ENCODE measurements around the gene DCTPP1.
"Not testable (repeated sequence)": the region's sequence is repeated elsewhere in the genome, so short reads cannot be mapped to it uniquely, and the experiment has no call there.

Gene DCTPP1

GRCh38 chr16:30409125-30410060 is 20.4 kb downstream of the DCTPP1 start:
- DNase-seq, result peak; percentile 88

GRCh38 chr16:30407804-30408534 is 21.9 kb downstream of the DCTPP1 start:
- DNase-seq, result no peak

GRCh38 chr16:30407102-30407803 is 22.6 kb downstream of the DCTPP1 start, which contains the start of gene ZNF771:
TSS of gene ZNF771 (plus strand) at chr16:30407606. CDS start at chr16:30408054, 448 bp downstream.
- peak; percentile 93 for DNase-seq

- DNase-seq, result no peak
Measured at GRCh38 chr16:30406795-30407101, 23.1 kb downstream of the DCTPP1 start.

GRCh38 chr16:30401768-30402425 is 27.9 kb downstream of the DCTPP1 start:
- no peak for DNase-seq

- no peak for DNase-seq
Measured at GRCh38 chr16:30399435-30400186, 30.2 kb downstream of the DCTPP1 start.

- DNase-seq, result peak; percentile 3
Measured at GRCh38 chr16:30398661-30399434, 31.0 kb downstream of the DCTPP1 start.

- DNase-seq, result no peak
Measured at GRCh38 chr16:30397776-30398660, 31.8 kb downstream of the DCTPP1 start.

GRCh38 chr16:30397056-30397455 is 32.8 kb downstream of the DCTPP1 start:
- no peak for DNase-seq

- DNase-seq, result not testable (repeated sequence)
Measured at GRCh38 chr16:30396627-30397026, 33.2 kb downstream of the DCTPP1 start.

GRCh38 chr16:30395992-30396585 is 33.7 kb downstream of the DCTPP1 start:
- peak; percentile 21 for DNase-seq

GRCh38 chr16:30395155-30395991 is 34.5 kb downstream of the DCTPP1 start, which contains the start of gene ZNF48:
TSS of gene ZNF48 (plus strand) at chr16:30395420. CDS start at chr16:30395795, 375 bp downstream.
- DNase-seq, result peak; percentile 95

GRCh38 chr16:30394592-30395154 is 35.2 kb downstream of the DCTPP1 start:
- DNase-seq, result peak; percentile 80

- DNase-seq, result no peak
Measured at GRCh38 chr16:30383521-30383920, 46.3 kb downstream of the DCTPP1 start.

GRCh38 chr16:30382111-30382881 is 47.5 kb downstream of the DCTPP1 start, which contains the start of gene SEPTIN1:
TSS of gene SEPTIN1 (minus strand) at chr16:30382561. CDS start at chr16:30382542, 19 bp downstream.
- DNase-seq, result no peak

GRCh38 chr16:30381291-30382041 is 48.4 kb downstream of the DCTPP1 start:
- no peak for DNase-seq
